ENCODE results near the gene SNX13.

Gene SNX13

DNA sequence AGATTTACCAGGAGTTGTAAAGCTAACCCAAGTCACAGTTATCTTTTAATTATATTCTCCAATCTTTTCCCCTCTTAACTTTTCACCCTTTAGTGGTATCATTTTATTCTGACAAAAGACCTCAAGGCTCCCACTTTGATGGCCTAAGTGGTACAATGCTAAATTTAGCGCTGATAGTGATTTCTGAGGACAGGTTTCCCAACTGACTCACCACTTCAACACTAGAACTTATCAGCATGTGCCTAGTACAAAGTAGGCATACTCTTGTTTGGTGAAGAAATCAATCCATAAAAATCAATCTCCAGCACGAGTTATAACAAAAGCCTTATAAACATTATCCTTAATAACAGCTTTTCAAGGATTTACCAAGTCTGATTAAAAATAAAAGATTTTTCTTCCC is 7.5 kb downstream of the SNX13 start:
- no peak for TF ChIP-seq CTCF (conservative IDR thresholded peaks at IDR 0.05; ENCODE audit: low read depth, low read length)
- H3K4me3 ChIP-seq (ENCODE audit: low read depth, low read length) = no peak overlapping the region
- DNase-seq (ENCODE audit: low read depth) = no peak

DNA sequence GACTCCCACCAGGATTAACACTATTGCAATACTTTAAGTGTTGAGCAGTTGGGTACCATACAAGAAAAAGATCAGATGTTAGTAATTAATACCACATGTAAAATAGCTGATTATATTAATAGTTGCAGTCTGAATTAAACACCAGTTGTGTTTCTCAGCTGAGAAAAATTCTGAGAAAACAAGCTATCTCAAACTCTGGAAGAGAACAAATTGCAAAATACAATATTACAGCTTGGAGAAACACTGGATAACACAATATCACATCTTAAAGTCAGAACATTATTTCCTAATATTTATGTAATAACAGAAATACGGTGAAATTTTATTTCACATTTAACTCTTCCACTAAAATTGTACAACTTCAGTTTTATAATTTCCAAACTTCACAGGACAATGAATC is 9.2 kb downstream of the SNX13 start:
- no peak for TF ChIP-seq CTCF (conservative IDR thresholded peaks at IDR 0.05; ENCODE audit: low read depth, low read length)
- DNase-seq (ENCODE audit: low read depth) = no peak
- H3K4me3 ChIP-seq (ENCODE audit: low read depth, low read length) = no peak overlapping the region

- no peak for DNase-seq (ENCODE audit: low read depth)
- TF ChIP-seq CTCF (conservative IDR thresholded peaks at IDR 0.05; ENCODE audit: low read depth, low read length) = no peak
- H3K4me3 ChIP-seq (ENCODE audit: low read depth, low read length) = no peak overlapping the region
These were observed 9.7 kb downstream of the SNX13 start for GRCh38 chr7:17930546-17930945.

GRCh38 chr7:17929647-17930395 is 10.5 kb downstream of the SNX13 start:
- no peak overlapping the region for H3K4me3 ChIP-seq (ENCODE audit: low read depth, low read length)
- no peak for DNase-seq (ENCODE audit: low read depth)
- no peak for TF ChIP-seq CTCF (conservative IDR thresholded peaks at IDR 0.05; ENCODE audit: low read depth, low read length)

DNA sequence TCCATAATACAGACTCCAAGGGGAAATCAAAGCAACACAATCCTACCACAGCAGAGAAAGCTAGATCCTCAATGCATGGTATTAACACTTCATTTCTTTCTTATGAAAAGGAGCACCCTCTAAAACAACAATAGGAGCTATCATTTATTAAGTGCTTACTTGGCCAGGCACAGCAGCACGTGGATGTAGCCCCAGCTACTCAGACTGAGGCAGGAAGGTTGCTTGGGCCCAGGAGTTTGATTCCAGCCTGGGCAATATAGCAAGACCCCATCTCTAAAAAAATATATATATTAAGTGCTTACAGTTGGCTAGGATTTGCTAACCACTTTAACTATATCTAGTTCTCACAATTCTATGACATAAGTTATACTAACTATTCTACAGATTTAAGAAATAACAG is 12.2 kb downstream of the SNX13 start:
- H3K4me3 ChIP-seq (ENCODE audit: low read depth, low read length) = no peak overlapping the region
- DNase-seq (ENCODE audit: low read depth) = no peak
- no peak for TF ChIP-seq CTCF (conservative IDR thresholded peaks at IDR 0.05; ENCODE audit: low read depth, low read length)

GRCh38 chr7:17921857-17922416 is 18.4 kb downstream of the SNX13 start:
- no peak for DNase-seq (ENCODE audit: low read depth)
- no peak overlapping the region for H3K4me3 ChIP-seq (ENCODE audit: low read depth, low read length)
- TF ChIP-seq CTCF (conservative IDR thresholded peaks at IDR 0.05; ENCODE audit: low read depth, low read length) = no peak

DNA sequence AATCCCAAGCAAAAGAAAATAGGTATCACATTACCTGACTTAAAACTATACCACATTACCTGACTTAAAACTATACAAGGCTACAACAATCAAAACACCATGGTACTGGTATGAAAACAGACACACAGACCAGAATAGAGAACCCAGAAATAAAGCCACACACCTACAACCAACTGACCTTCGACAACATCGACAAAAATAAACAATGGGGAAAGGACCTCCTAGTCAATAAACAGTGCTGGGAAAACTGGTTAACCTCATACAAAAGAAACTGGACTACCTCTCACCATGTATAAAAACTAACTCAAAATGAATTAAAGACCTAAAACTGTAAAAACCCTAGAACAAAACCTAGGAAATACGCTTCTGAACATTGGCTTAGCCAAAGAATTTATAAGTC is 22.5 kb downstream of the SNX13 start:
- H3K4me3 ChIP-seq (ENCODE audit: low read depth, low read length) = no peak overlapping the region
- no peak for TF ChIP-seq CTCF (conservative IDR thresholded peaks at IDR 0.05; ENCODE audit: low read depth, low read length)
- DNase-seq (ENCODE audit: low read depth) = no peak

Data from choroid plexus epithelial cell (primary cell).